ENCODE measurements around the gene TRAF7.

The TRAF7 gene

DNA sequence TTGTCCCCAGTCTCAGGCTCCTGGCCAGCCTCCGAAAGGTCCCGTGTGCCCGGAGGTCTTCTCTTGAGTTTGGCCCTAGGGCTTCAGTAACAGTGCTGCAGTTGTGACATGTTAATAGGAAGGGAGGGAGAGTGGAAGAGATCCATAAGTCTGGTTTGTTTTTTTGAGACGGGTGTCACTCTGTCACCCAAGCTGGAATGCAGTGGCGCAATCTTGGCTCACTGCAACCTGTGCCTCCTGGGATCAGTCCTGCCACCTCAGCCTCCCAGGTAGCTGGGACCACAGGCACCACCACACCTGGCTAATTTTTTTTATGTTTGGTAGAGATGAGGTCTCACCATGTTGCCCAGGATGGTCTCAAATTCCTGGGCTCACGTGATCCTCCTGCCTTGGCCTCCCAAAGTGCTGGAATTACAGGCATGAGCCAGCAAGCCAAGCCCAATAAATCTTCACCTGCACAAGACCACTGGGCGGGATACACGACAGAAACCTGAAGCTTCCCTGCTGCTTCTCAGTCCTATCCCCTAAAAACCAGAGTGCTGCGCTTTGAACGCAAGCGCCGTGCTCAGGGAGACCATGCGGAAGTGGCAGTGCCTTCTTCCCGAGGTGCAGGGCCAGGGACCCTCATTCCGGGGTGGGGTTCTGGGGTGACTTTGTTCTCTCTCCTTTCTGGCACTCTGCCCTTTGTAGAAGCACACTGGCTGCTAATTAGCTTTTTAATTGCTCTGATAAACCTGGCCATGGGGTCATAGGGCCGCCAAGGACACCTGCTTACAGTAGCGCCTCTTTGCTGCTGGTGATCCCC, 10.9 kb downstream of the TRAF7 start:
- DNase-seq: no peak

DNA sequence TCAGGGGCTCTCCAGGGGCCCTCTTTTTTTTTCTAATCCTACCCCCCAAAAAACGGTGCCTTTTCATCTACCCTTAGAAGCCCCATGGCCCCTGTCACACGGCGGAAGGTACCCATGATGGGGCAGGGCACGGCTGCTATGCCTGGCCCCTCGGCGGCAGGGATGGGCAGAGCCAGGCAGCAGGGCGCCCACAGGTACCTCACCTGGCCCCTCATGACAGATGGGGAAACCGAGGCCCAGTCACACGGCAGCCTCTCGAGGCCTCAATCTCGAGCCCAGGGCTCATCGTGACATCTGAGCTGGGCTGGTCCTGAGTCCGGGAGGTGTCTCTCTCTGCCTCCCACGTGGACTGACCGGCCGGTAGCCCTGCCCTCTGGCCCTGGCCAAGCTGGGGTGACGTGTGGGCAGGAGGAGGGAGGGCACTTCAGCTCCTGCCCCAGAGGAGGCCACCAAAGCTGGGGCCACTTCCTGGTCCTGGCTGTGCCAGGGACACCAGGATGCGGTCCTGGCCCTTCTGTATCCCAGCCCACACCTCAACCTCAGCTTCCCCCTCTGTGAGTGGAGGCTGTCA, 11.6 kb downstream of the TRAF7 start:
- no peak for DNase-seq

DNA sequence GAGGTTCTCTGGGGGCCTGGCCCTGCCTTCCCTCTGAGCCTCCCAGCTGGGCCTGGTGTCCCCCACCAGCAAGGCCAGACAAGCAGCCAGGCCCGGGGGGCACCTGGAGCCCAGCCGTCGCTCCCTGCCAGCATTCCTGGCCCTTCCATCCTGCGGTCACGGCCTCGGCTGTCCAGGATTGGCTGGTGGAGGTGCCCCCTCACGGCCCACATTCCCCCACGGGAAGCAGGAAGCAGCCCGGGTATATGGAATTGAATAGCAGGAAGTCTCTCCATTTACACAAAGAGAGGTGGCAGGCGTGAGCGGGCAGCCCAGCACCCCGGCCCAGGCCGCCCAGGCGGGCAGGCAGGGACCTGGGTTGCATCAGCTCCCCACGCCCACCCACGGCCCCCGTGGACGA, 14.5 kb downstream of the TRAF7 start:
- no peak for DNase-seq

DNA sequence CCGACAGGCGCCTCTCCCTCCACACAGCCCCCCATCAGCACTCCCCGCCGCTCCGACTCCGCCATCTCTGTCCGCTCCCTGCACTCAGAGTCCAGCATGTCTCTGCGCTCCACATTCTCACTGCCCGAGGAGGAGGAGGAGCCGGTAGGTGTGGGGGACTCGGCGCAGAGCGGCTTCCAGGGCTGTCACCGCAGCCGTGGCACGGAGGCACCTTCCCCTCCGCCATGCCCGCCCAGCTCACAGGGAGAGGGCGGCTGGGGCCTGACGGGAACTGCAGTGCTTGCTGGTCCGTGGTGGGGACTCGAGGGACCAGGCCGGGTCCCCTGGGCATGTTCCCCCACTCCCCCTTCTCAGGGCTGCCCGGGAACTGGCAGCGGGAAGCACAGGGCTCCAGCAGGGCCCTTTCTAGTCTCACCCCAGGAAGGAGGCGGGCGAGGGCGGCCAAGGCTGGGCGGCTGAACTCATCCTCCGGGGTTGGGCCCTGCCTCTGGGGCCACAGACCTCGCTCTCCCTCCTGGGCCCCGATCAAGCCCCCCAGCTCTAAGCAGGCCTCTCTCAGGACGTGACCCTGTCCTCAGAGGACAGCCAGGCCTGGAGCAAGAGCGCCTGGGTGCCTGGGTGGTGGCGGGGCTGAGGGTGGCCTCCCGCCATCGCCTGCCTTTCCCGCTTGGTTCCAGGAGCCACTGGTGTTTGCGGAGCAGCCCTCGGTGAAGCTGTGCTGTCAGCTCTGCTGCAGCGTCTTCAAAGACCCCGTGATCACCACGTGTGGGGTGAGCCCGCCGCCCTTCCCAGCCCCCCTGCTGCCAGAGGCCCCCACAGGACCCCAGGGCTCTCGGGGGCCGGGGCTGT, 15.2 kb downstream of the TRAF7 start:
- DNase-seq: no peak

DNA sequence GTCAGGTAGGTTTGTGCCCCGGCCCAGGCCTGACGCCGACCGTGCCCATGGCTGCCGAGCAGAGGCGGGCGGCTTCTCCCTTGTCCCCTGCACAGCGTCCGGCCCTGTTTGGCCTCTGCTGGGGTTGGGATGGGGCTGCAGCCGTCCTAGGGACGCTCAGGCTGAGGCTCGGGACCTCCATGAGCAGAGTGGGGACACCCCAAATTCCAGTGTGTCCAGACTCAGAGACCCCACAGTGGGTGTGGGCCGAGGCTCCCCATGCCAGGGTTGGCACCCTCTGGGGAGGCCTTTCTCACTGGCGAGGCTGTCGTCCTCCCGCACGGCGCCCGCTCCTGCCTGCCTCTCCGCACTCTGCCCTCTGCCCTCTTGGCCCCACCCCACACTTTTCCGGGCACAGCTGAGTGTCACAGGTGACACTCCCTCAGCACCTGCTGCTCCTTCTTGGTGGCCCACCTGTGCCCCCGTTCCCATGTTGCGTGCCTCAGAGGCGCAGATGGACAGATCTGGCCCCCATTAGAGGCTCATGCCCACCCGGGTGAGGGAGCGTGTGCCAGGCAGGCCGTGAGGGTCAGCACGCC, 16.1 kb downstream of the TRAF7 start:
- DNase-seq: no peak

DNA sequence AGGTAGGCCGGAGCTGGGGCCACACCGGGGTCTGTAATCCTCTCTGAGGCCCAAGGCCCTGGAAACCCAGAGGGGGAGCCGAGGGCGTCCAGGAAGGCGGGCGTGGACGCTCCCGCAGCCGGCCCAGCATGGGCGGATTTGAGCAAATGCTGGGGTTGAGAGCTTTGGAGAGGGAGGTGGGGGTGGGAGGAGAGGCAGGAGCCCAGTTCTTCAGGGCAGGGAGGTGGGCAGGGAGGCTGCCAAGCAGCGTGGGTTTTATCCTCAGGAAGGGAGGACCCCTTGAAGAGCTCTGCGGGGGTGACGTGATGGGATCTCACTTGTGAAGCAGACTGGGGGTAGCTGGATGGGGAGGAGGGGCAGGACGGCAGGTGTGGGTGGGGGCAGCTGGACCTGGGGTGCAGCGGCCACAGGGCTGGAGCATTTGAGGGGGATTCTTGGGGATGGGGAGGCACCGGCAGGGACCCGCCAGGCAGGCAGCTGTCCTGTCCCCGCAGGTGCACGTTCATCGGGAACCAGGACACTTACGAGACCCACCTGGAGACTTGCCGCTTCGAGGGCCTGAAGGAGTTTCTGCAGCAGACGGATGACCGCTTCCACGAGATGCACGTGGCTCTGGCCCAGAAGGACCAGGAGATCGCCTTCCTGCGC, 17.2 kb downstream of the TRAF7 start:
- no peak for DNase-seq

DNA sequence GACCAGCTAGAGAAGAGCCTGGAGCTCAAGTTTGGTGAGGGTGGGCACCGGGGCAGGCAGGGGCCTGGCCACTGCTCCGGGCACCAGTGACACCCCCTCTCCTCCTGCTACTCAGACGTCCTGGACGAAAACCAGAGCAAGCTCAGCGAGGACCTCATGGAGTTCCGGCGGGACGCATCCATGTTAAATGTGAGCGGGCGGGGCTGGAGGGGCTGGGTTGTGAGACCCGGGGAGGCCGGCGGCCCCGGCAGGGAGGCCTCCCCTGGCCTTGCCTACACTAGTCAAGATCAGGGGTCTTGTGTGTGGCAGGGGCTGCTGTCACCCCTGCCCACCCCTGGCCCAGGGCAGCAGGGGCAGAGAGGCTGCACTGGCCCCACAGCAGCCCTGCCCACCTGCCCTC, 17.8 kb downstream of the TRAF7 start:
- no peak for DNase-seq

DNA sequence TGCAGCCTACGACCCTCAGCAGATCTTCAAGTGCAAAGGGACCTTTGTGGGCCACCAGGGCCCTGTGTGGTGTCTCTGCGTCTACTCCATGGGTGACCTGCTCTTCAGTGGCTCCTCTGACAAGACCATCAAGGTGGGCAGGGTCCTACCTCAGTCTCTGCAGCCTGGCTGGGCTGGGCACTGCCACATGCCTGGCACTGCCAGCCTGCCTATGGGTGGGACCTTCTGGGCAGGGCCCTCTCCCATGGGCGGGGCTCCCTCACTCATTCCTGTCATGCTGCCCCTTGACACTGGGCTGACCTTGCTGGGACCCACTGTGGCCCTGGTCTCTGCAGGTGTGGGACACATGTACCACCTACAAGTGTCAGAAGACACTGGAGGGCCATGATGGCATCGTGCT, 18.3 kb downstream of the TRAF7 start:
- DNase-seq: no peak

DNA sequence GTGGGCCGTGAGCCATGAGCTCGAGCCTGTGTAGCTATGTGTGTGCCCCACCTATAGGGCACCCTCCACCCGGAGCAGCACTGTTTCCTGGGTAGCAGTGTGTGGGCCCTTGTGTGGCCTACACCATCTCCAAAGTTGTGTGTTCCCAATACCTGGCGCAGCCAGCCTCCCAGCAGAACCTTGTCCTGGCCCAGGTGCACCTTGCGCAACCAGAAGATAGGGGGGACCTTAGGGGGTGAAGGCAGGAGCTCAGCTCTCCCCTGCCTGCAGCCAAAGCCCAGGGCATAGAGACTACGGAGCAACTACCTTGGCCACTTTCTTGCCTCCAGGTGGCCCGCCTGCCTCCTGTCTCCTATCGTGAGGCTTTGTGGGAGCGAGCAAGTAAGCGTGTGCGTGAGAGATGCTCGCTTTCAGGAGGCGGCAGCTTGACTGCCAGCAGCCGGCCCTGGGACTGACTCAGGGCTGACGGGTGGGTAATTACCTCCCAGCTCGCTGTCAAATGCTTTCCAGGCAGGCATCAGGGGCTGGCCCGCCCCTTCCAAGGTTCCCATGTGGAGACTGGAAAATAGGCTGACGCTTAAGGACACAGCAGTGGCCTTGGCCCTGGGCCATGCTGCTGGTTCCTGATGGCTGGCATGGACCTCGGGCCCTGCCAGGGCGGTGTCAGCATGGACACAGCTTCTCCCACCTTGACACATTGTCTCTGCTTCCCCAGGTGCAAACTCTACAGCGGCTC, 19.0 kb downstream of the TRAF7 start:
- DNase-seq: no peak

DNA sequence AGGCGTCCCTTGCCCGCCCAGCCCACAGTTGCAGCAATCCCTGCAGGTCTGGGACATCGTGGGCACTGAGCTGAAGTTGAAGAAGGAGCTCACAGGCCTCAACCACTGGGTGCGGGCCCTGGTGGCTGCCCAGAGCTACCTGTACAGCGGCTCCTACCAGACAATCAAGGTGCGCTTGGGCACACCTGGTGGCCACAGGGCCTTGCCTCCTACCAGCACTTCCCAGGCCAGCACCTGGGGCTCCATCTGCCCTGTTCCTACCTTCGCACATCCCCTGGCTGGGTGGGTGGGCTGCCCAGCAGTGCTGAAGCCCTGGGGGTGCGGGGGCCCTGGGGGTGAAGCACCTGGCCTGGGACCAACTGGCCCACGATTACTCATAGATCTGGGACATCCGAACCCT, 19.9 kb downstream of the TRAF7 start:
- DNase-seq: no peak

DNA sequence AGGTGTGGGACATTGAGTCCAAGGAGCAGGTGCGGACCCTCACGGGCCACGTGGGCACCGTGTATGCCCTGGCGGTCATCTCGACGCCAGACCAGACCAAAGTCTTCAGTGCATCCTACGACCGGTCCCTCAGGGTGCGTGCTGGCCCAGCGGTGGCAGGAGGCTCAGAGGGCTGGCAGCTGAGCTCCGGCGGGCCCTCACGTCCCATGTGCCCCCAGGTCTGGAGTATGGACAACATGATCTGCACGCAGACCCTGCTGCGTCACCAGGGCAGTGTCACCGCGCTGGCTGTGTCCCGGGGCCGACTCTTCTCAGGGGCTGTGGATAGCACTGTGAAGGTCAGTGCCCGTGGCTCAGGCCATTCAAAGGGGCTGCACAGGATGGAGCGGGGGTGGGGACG, 20.5 kb downstream of the TRAF7 start:
- no peak for DNase-seq

DNA sequence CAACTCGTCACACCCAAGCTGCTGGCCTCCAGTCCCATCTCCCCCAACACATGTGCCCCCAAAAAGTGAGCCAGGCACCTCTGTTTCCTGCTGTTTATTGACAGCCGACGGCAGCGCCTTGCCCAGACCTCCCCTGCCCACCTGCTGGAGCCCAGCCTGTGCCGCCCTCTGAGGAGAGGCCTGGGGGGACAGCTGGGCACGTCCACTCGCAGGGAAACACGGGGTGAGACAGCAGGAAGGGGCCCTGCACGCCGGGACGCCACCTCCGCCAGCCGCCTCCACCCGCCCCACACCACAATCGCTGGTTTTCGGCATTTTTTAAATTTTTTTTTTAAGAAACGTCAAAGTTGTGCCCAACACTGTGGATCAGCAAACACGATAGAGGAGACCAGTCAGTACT, 21.5 kb downstream of the TRAF7 start:
- DNase-seq: no peak

DNA sequence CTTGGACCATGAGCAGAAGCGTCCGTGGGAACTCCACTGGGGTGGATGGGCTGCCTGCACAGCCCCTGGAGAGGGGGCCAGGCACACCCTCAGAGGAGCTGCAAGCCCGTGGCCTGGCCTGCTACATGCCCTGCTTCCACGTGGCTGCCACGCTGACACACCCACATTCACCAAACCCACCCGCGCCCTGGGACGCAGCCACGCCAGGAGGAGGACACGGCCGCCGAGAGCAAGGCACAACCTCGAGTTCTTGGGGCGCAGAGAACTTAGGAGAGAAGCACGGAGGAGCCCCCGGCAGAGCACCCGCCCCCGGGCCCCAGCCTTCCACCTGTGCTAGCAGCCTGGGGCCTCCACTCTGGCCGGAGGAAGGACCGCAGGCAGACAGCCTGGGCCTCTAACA, 22.0 kb downstream of the TRAF7 start:
- DNase-seq: no peak

DNA sequence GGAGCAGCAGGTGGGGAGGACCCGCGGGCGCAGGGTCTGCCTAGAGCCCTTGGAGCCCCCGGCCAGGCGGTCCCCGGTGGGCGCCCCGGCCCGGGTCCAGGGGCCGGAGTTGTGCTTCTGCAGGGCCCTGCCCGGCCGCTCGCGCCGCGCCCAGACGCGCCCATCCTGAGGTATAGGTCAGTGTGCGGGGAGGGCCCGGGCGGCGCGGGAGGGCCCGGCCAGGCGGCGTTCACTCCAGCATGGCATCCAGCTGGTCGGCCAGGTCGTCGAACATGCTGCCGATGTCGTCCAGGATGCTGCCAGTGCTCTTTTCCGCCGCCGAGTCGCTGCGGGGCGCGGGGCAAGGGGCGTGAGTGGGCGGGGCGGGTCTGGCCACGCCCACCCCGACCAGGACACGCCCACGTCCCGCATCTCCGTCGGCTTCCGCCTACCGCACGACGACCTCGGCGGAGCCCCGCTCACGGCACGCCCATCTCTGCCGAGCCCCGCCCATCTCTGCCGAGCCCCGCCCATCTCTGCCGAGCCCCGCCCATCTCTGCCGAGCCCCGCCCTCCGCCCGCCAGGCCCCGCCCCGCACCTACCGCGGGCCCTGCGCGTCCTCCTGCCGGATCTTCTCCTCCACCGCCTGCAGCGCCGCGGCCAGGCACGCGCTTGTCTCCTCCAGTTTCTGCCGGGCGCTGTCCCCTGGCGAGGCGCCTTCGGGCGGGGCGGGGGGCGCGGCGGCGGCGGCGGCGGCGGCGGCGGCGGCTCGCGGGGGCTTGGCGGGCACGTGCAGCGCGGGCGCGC, 22.9 kb downstream of the TRAF7 start:
- DNase-seq: peak; percentile 27

DNA sequence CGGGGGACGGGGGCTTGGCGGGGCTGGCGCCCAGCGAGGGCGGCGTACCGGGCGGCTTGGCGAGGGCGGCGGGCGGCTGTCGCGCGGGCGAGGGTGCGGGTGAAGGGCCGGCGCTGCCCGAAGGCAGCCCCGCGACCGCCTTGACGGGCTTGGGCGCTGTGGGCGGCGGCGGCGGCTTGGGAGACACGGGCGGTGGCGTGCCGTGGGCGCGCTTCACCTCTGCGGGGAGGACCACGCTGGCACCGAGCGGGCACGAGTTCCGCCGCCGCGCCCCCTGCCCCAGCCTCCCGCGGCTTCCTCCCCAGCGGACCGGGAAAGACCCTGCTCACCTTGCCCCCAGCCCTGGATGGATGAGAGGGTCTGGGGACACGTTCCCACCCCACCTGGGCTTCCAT, 23.5 kb downstream of the TRAF7 start:
- DNase-seq: no peak

DNA sequence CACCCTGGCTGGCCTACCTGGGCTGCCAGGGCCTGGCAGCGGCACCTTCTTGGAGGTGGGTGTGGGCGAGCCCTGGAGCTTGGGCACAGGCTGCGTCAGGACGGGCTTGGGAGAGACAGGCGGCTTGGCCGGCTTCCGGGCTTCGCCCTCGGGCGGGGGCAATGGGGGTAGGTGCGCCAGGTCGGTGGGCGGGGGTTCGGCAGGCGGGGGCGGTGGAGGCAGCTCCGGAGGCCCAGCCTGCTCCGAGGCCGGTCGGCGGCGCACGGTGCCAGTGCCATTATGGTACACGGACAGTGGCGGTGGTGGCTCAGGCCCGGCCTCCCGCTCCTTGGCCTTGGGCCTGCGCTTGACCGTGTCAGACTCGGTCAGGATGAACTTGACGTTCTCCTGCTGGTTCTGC, 24.0 kb downstream of the TRAF7 start:
- no peak for DNase-seq

DNA sequence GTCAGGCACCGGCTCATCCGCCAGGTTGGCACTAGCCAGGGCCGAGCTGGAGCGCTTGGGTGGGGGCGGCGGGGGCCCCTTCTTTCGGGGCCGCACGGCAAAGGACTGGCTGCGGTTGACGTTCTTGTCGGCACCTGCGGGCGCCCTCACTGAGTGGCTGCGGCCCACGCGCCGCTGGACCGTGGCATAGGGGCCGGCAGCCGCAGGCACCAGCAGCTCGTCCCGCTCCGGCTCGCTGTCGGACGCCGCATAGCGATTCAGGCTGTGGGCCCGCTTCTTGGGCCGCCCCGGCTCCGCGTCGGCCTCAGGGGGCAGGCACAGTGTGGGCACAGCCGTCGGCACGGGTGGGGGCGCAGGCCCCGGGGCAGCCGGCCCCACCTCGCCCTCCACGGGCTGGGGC, 24.9 kb downstream of the TRAF7 start:
- DNase-seq: no peak

DNA sequence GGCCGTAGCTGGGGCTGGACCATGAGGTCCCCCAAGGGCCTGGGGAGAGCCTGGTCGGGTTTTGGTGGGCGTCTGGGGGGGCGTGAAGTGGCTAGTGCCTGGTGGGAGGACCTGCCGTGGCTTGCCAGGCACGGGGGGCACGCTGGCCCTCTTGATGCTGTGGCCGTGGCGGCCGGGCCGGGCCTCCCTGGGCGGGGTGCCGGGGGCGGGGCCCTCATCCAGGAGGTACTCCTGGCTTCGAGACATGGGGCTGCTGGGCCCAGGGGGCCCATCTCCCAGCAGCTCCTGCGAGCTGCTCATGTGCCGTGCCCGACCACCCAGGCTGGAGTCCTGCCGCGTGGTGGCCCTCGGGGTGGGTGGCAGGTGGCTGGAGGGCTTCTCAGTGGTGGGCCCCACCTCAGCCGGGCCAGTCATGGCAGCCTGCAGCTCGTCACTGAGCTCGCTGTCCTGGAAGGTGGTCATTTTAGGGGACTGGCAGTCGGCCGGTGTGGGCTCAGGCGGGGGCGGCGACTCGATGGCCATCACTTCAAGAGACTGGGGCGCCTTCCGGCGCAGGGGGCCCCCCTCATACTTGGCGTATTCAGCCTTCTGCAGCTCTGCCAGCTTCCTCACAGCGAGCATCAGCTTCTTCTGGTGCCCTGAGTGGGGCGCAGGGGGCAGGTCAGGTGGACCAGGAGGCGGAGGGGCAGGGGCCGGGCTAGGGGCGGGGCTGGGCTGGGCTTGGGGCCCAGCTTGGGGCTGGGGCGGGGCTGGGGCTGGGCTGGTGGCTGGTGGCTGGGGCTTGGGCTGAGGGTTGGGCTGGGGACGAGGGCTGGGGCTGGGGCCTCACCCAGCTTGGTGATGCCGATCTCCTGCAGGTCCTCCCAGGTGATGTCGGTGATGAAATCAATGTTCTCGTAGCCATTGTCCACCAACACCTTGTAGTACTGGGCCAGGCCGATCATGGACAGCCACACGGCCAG, 25.7 kb downstream of the TRAF7 start:
- DNase-seq: no peak

DNA sequence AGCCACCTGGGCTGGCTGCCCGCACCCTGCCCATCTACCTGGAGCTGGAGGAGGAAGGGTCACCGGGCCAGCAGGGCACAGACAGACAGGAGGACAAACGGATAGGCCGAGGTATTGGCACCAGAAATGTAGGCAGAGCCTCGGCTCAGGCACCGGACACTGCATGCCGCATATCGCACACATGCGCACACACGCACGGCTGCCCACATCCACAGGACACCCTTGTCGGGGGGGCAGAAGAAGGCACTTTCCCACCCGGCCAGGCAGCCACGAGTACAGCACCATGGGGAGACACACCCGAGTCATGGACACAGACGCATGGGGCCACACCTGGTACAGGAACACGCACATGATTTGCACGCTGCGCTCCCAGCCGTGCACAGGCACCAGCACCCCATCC, 26.4 kb downstream of the TRAF7 start:
- DNase-seq: no peak

DNA sequence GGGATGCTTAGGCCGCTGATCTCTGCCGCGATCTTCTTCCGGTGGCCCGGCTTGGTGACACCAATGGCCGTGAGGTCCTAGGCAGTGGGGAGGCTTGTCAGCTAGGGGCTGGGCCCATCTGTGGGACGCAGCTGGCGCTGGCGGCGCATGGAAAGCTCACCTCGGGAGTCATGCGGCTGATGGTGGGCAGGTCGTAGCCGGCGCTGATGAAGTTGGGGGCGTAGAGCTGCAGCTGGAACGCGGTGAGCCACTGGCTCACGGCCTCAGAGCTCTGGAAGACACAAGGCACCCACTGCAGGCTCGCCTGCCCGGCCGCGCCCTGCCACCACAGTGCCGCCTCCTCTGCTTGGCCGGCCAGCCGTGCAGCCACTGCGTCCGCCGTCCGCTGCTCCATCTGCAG, 28.1 kb downstream of the TRAF7 start:
- no peak for DNase-seq

All from stimulated activated CD4-positive, alpha-beta T cell treated with anti-CD3 and anti-CD28 coated beads, Interleukin-4, amount 100 ng/mL, for 24 hours (primary cell).